ENCODE measurements around the gene SHQ1. TPM values are rescaled to one million over a fixed set of nuclear protein-coding genes. Genes with fewer than 3 reads are reported as not detected.
A peak's percentile ranks its signal among the peaks of the same experiment; 100 is the strongest.
"Not testable (repeated sequence)": the region's sequence is repeated elsewhere in the genome, so short reads cannot be mapped to it uniquely, and the experiment has no call there.

The SHQ1 gene
- total RNA-seq, 1 donor from 2014 or later = 15.3 TPM

DNA sequence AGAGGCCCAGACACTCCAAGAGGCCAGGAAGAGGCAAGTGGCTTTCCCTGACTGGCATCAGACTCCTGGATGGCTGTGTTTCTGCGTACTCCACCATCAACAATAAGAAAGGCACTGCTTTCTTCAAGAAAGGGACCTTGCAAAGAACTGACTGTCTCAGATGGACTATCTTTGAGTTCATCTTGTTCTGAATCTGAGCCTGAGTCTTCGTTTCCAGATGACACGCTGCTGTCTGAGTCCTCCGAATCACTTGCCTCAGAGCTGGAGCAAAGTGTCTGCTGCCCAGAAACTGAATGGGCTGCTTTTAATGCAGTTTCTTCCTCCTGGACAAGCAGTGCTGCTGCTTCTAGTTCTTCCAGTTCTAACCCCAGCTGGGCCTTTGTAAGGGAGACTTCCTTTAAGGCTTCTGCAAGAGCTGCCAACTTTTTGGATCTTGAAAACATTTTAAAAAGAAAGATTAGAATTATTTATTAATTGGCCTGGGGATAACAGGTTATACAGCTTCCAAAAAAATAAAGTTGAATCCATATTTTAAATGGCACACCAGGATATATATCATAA lies 97.8 kb downstream of the SHQ1 start:
- DNase-seq (ENCODE audit: low read depth in 2 of 2) = no peak

DNA sequence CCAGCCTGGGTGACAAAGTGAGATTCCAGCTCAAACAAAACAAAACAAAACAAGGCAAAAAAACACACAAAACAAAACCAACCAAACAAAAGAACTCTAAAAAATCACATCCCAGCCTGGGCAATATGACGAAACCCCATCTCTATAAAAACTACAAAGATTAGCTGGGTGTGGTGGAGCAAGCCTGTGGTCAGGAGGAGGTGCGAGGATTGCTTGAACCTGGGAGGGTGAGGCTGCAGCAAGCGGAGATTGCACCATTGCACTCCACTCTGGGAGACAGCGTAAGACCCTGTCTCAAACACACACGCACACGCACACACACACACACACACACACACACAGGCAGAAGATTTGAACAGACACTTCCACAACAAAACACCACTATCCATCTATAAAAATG lies 99.6 kb downstream of the SHQ1 start:
- no peak for DNase-seq (ENCODE audit: low read depth in 2 of 2)

DNA sequence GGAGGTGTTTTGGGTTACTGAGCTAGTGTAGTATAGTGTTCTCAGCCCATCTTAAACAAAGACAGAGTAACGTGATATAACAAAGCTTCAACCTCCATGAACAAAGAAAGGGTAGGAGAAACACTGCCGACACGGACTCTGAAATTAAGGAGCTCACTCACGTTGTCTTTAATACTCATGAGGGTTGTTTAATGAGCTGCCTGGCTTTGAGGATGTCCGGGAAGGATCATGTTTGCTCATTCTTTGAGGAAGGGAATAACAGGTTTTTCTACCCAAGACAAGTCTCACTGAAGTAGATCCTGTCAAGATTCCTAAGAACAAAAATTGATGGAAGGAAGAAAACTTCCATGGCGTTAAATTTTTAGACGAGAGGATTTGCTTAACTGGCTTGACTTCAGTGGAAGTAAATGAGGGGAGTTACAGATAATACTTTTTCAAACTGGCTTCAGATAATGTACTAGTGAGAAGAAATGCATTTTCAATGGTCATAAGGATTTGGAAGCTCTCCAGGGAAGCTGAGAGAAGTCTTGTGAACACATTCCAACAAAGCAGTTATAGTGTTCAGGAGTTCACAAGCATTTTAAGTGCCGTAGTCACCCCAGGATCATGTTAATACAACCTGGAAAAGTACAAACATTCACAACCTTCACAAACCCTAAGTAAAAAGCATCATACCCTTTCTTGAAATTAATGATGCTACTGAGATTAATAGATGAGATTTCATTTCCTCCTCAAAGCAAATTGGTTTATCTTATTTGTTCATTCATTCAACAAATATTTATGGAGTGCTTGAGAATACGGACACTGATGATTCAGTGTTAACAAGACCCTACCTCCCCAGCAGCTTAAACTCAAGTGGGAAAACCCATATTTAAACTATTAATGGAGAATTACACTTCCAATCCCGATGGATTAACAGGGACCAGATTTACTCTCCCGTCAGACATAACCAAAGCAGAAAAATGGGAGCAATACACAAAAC lies 101.5 kb downstream of the SHQ1 start:
- no peak for DNase-seq (ENCODE audit: low read depth in 2 of 2)

DNA sequence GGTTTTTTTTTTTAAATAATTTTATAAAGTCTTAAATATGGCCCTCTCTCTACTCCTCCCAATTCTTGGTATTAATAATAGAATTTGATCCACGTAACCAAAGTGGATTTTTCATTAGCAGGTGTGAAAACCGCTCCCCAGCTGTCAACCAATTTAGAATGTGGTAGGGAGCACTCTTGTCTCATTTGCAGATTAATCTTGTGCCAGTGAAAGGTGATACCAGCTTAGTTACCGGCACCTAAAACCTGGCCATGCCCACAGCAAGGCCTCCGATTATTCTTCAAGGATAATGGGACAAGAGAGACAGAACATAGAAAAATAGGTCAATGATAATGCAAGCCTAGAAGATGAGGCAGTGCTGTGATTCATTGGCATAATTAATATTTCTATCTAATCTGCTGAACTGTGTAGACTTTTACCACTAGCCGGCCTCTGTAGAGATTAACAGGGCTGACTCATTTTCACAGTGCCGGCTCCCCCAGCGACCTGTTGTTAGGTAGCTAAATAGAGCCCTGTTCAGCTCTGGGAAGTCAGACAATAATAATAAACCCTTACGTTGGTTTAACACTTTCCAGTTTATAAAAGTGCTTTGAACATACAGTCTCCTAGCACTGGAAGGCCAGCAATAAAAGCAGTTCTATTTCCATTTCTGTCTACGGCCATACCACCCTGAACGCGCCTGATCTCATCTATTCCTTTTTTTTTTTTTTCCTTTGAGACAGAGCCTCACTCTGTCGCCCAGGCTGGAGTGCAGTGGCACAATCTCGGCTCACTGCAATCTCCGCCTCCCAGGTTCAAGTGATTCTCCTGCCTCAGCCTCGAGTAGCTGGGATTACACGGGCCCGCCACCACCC lies 102.9 kb downstream of the SHQ1 start:
- no peak for DNase-seq (ENCODE audit: low read depth in 2 of 2)

DNA sequence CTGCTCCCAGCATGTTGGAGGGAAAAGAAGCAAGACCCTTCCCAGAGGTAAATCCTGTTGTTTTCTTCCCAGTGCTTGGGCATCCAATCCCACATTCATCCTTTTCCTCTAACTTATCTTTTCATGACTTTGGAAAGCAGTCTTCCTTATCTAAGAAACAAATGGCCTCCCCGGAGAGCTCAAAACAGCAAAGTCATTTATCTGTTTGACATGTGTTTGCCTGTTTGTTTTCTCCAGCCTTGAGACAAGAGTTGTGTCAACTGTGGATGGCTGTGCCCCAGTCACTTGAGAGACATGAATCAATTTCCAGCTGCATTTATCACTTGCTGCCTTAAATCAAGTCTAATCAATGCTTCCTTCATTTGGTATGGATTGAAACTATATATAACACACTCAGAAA lies 103.9 kb downstream of the SHQ1 start:
- no peak for DNase-seq (ENCODE audit: low read depth in 2 of 2)

DNA sequence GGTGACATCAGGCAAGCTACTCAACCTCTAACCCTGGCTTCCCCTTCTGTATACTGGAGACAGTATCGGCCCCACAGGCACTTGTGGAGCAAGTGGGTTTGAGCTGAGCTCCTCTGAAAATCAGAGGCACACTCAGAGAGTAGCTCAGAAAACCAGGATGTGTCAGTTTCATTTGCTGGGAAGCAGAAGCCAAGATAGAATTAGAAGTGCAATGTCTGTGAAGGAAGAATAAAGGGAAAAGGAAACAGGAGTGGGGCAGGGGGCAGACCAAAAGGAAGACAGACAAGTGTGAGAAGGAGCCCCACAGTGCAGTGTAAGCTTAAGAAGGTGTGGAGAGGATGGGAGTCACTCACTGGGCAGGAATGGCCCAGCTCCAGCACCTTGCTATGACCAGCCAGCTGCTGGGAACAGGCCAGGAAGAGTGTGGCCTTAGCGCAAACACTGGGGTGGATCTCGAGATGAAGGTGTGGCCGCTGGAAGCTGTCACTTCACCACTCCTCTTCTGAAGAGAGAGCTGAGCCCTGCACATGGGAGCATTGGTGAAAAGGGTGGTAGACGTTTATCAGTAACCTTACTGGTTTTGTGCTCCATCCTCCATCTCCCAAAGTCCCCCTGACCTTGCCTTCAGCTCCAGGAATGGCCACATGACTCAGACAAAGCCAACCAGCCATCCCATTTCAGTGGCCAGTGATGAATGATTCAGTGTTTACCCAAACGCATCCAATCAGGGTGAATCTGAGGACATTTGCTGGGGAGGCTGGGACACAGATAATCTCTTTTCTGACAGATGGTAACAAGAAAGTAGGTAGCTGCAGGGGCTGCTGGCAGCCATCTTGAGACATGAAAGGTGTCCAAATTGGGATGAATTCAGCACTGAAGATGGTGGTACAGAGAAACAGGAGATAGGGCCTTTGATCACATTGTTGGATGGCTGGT lies 108.4 kb downstream of the SHQ1 start:
- DNase-seq (ENCODE audit: low read depth in 2 of 2) = no peak

DNA sequence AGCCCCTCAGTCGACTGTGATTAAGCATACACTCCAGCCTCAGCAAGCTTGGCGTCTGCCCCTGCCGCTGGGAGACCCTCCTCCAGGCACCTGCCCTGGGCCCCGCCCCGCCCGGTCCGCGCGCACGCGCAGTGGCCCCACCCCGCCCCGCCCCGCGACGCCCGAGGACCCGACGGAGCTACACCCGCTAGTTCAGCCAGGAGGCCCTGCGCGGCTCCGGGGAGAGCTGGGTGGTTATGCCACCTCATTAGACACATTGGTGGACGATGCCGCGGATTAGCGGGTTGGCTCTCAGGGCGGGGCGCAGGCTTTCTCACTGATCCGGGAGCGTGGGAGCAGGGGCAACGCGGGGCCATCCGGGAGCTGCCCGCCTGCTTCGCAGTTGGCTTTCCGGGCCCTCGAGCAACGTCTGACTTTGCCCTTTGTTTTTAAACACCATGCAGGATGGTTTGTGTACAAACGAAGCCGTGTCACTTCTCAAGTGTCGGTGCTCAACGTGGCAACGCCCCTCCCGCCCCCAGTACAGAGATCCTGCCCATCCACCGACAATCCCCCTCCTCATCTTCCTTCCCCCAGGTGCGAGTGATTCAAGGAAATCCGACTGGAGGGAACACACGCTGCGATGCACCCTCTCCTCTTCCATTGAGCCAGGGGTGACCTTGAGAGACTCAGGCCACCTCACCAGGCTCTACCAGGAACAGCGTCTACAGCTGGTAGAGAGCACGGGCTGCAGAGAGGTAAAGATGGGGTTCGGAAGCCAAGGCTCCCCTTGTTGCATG lies 109.3 kb downstream of the SHQ1 start:
- DNase-seq (ENCODE audit: low read depth in 2 of 2) = peak in 1 of 2 donors; percentile 16

DNA sequence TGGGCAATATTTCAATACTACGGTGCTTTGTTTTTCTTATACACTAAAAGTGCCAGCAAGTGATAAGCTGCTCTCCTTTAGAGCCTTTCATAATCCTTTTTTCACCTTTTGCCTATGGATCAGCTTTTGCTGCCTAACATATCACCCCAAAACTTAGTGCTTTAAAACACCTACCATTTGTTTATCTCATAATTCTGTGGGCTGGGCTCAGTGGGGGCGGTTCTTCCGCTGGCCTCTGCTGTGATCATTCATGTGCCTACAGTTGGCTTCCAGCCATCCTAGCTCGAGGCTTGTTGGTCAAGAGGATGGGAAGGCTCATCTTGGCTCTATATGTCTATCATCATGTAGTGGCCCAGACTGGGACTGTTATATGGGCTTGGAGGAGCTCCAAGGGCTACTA lies 113.2 kb downstream of the SHQ1 start:
- DNase-seq (ENCODE audit: low read depth in 2 of 2) = not testable (repeated sequence)

DNA sequence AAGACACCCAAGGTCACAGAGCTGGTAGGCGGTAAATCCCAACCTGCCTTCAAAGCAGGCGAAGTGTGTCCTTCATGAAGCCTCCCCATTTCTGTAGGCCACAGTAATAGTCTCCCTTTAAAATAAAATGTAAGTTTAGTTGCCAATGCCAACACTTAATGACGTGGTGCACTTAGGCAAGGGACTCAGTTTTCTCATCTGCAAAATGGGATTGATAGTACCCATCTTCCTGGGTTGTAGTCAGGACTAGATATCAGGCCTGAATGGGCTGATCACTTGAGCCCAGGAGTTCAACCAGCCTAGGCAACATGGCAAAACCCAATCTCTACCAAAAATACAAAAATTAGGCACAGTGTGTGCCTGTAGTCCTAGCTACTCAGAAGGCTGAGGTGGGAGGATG lies 114.6 kb downstream of the SHQ1 start:
- DNase-seq (ENCODE audit: low read depth in 2 of 2) = no peak

DNA sequence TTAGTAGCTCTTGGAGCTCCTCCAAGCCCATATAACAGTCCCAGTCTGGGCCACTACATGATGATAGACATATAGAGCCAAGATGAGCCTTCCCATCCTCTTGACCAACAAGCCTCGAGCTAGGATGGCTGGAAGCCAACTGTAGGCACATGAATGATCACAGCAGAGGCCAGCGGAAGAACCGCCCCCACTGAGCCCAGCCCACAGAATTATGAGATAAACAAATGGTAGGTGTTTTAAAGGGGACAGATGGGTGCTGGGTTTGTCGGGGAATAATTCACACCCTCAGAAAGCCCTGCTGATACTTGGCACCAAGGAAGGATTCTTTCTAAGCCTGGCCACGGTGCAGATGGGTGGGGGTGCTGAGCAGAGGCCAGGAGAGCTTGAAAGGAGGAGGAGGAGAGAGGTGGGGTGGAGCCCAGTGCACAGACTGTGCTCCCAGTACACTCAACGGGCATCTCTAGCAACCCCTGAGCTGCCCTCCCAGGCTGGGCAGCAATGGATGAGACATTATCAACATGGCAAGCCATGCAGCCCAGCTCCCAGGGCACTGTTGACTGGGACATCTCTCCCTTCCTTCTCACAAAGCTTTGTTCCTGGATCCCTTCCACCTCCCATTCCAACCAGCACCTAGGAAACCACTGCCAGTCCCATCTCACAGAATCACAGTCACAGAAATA lies 115.4 kb downstream of the SHQ1 start:
- not testable (repeated sequence) for DNase-seq (ENCODE audit: low read depth in 2 of 2)

DNA sequence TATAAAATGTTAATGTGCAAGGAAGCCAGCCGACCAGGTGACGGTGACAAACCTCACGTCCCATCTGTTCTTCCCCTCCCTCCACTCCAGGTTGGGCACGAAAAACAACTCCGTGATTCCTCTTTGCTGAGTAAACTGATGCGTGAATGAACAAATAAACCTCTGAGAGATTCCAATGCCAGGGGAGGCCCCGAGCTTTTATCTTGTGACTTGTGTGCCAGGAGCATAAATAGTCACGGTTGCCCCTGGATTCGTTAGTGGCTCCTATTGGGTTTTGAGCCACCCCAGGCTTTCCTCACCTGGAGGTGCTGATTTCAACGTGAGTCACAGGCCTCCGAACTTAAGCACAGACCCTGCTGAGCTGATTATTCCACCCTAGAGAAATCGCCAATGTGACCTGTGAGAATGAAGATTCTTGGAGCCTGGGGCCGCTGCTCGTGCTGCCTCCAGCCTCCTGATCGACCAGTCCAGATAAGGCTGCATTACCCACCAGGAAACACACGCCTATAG lies 119.2 kb downstream of the SHQ1 start:
- no peak for DNase-seq (ENCODE audit: low read depth in 2 of 2)

DNA sequence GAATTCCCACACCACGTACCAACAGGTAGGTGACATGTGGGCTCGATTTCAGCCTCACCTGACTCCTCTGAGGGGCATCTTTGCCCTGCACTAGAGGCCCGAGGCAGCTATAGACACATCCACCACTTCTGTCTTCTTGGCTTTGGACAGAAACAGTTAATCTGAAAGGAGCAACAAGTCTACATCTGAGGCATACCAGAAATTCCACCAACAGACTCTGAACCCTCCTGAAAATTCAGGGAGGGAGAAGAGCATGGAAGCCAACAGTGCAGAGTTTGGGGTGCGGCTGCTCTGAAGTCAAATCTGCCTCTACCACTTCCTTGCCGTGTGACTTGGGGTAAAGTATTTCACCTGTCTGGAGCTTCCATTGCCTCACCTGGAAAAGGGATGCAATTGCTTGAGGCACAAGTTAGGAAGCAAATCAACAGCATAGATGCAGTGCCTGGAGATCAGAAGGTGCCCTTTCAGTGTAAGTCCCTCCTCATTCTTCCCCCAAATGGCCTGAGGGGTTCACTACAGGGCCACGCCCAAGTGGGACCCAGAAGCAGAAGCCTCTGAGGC lies 119.8 kb downstream of the SHQ1 start:
- DNase-seq (ENCODE audit: low read depth in 2 of 2) = no peak

DNA sequence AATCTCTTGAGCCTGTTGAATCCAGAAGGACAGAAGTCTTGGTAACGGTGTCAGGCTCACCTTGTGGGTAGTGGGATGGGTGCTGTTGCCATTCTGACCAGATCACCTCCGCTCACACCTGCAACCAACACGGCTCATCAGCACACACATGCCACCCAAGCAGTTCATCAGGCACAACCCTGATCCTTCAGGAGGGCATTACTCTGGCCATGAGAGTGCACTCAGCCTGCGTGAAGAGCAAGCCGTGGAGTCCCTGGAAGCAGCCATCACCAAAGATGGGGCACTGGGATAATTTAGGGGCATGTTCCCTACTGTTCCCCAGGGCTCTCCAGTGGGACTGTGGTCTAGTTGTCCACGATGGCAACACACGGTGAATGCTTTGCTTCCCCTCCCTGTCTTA lies 120.5 kb downstream of the SHQ1 start:
- no peak for DNase-seq (ENCODE audit: low read depth in 2 of 2)

DNA sequence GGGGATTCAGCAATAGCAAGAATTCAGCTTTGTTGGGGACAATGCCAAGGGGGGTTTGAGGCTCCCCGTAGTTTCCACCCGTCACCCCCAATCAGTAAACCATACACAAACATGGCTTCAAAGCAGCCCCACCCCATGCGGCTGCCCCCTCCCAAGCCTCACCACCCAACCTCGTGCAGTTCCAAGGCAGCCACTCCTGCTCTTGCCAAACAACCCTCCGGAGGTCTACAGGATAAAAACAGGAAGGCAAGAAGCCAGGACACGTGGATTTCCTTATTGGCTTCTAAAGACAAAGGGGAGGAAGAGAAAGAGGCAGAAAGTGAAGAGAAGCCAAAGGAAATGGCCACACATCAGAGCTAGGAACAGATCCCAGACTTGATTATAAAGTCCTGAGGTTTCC lies 121.1 kb downstream of the SHQ1 start:
- DNase-seq (ENCODE audit: low read depth in 2 of 2) = peak in 1 of 2 donors; percentile 47

DNA sequence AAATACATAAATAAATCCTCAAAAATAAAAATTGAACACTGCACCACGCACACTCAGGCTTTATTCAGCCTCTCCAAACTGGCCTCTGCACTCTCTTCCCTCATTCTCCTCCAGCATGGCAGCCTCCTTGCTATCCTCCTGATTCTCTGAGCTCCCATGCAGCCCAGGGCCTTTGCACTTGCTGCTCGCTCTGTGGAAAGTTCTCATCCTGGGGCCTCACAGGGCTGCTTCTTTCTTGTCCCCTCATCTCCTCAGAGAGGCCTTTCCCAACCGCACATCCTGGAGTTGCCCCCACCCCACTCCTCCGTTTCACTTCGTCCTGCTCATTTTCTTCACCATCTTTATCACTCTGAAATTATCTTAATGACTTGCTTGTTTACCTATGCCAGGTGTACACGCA lies 123.0 kb downstream of the SHQ1 start:
- no peak for DNase-seq (ENCODE audit: low read depth in 2 of 2)

DNA sequence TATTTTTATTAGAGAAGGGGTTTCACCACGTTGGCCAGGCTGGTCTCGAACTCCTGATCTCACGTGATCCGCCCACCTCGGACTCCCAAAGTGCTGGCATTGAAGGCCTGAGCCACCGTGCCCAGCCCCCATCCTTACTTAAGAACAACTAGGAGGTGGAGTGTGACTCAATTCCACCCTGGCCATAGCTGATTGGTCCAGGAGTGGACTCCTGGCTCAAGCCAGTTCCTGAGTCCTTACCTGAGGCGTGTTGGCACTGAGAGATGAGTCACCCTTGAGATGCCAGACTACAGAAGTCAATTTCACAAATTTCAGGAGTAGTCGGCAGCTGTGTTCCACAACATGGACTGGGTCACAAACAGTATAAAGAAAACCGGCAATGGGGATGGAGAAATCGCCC lies 124.2 kb downstream of the SHQ1 start:
- no peak for DNase-seq (ENCODE audit: low read depth in 2 of 2)

DNA sequence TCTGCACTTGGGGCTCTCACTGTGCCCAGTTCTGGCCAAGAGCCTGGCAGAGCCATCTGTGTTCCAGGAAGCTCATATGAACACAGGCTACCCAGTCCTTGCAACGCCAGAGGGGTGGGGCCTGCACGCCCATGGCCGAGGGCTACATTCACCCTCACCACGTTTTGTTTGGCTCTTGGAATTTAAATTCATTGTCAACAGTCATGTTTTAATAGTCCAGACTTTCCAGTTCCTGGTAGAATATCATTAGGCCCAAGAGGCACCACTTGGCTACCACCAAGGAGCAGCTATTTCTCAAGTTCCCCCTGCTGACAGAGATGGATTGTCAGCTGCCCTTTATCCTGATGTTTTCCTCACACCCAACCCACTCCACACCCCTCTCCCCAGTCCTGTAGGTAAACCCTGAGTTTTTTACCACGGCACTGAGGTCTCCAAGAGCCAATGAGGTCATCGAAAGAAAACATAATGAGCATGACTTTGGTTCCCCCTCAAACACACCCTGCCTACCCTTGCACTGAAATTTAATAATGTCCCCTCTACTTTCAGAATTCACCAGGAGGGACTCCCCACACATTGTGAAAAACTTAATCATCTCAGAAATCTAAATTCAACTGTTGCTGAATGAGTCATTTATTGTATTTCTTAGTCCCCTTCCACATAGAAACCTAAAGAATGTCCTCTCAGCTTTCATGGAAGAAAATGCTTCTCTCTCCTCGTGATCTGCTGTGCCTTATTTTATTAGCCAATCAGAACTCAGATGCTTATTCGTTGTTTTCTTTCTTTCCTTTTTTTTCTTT lies 125.1 kb downstream of the SHQ1 start:
- DNase-seq (ENCODE audit: low read depth in 2 of 2) = peak in 1 of 2 donors; percentile 37

DNA sequence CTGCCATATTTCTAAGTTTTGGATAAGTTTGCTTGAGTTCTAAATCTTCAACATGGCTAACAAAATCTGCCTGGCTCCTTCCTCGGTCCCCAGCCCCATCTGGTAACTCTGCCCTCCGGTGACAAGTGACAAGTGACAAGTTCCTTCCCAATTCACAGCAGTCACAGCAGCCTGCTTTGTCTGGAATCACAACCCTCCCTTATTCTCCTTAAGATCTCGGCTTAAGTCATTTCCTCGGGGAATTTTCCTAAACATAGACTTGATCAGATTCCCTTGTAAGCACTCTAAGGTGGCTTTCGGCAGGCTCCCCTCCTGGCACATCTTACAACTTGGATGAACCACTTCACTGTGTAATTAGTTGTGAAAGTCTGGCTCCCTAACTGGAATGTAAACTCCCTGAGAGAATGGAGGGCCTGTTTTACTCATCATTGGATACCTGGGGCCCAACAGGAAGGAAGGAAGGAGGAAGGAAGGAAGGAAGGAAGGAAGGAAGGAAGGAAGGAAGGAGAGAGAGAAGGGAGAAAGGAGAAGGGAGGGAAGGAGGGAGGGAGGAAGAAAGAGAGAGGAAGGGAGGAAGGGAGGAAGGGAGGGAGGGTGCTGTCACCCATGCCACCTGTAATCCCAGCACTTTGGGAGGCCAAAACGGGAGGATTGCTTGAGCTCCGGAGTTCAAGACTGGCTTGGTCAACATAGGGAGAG lies 126.4 kb downstream of the SHQ1 start:
- DNase-seq (ENCODE audit: low read depth in 2 of 2) = no peak
